GM18507 (cell line): Measurements from ENCODE around the gene RFT1.
"Not testable (repeated sequence)": the region's sequence is repeated elsewhere in the genome, so short reads cannot be mapped to it uniquely, and the experiment has no call there.

ENCODE experiments used
- DNase-seq: peaks from one replicate; pipeline ENCODE4 v3.0.0; 2011; ENCODE audit warnings: low read depth; ENCODE audit not compliant: insufficient read length; ENCODE audit errors: extremely low spot score
- FAIRE-seq: peaks from 2 replicates; lab custom pipeline; 2011; peaks lifted over from hg19 to GRCh38; lab: Jason Lieb, UNC

The RFT1 gene

GRCh38 chr3:53077476-53078220, 52.6 kb downstream of the RFT1 start:
- DNase-seq, result no peak
- FAIRE-seq, result no peak

GRCh38 chr3:53075743-53076140, 54.5 kb downstream of the RFT1 start:
- no peak for DNase-seq
- FAIRE-seq, result no peak

GRCh38 chr3:53074761-53075742, 55.2 kb downstream of the RFT1 start:
- FAIRE-seq (no peak), DNase-seq (no peak)

GRCh38 chr3:53074366-53074696, 55.9 kb downstream of the RFT1 start:
- no peak for FAIRE-seq
- DNase-seq, result no peak

GRCh38 chr3:53073553-53074365, 56.5 kb downstream of the RFT1 start:
- FAIRE-seq, result no peak
- DNase-seq, result no peak

- FAIRE-seq (peak; percentile 86), DNase-seq (peak; percentile 71)
Measured at GRCh38 chr3:53072653-53073552, 57.3 kb downstream of the RFT1 start.

GRCh38 chr3:53071882-53072431, 58.3 kb downstream of the RFT1 start:
- DNase-seq, result no peak
- no peak for FAIRE-seq

- no peak for FAIRE-seq
- DNase-seq, result no peak
Measured at GRCh38 chr3:53069422-53070068, 60.7 kb downstream of the RFT1 start.

- no peak for FAIRE-seq
- DNase-seq, result no peak
Measured at GRCh38 chr3:53068176-53068575, 62.1 kb downstream of the RFT1 start.

GRCh38 chr3:53067567-53067966, 62.7 kb downstream of the RFT1 start:
- FAIRE-seq (no peak), DNase-seq (no peak)

- FAIRE-seq (no peak), DNase-seq (no peak)
Measured at GRCh38 chr3:53065841-53066480, 64.3 kb downstream of the RFT1 start.

GRCh38 chr3:53062905-53063304, 67.3 kb downstream of the RFT1 start:
- no peak for FAIRE-seq
- DNase-seq, result no peak

- DNase-seq (no peak), FAIRE-seq (peak; percentile 49)
Measured at GRCh38 chr3:53056442-53056841, 73.8 kb downstream of the RFT1 start.

GRCh38 chr3:53054233-53054632, 76.0 kb downstream of the RFT1 start:
- FAIRE-seq, DNase-seq: not testable (repeated sequence)

GRCh38 chr3:53051929-53052328, 78.3 kb downstream of the RFT1 start:
- no peak for DNase-seq

GRCh38 chr3:53049987-53050386, 80.2 kb downstream of the RFT1 start:
- no peak for FAIRE-seq

More at GRCh38 chr3:53051929-53052328, 78.3 kb downstream of the RFT1 start:
- no peak for FAIRE-seq

More at GRCh38 chr3:53049987-53050386, 80.2 kb downstream of the RFT1 start:
- no peak for DNase-seq
